ENCODE results near the gene BORCS6. TPM values are rescaled to one million over a fixed set of nuclear protein-coding genes. Genes with fewer than 3 reads are reported as not detected.

BORCS6 gene
- total RNA-seq, 1 donor from 2014 or later = 6.3 TPM

DNA sequence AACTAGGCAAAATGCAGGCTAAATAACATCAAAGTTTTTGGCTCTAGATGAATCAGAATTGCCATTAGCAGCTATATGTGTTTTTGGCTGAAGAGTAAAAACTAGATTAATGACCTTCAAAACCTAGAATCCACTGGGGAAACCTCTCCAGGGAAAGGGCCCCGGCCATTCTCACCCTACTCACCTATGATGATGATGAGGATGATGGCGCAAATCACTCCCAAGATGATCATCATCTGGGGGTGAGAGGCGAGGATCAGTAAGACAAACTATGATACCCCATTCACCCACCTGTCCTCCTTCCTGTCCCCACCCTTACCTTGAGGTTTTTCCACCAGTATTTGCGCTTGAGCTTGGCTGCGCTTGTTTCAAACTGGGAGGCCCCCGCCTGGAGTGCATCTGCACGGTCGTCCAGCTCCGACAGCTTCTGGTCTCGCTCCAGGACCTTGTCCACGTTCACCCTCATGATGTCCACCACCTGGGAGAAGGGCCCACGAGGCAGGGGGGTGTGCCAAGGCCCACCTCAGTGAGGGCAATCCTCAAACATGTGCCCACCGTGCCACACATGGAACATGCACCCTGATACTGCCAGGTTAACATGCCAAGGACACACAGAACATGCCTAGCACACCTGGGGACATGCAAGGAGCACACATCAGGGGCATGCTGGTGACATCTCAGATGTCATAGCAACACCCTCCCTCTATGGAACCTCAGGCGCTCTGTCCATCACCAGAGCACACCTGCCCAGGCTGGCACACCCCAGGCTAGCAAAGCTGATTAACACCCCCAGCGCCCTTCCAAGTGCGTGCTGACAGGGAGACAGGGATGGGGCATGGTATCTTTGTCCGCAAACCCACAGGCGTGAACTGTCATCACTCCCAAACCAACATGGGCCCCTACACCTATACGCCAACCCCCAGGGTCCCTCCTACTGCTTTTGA, 28.4 kb downstream of the BORCS6 start:
- intact Hi-C loops (cut with micrococcal nuclease) = no loop called here
- no peak for DNase-seq (ENCODE audit: low spot score)
- Mint-ChIP-seq H3K27me3 (ENCODE audit: insufficient read depth) (no peaks in the 10 kb centered on the region), H3K9me3 (no peaks in the 10 kb centered on the region), H3K4me3 (peak overlapping the region; percentile 87), H3K36me3 (ENCODE audit: low read depth) (peaks cover 27% of the 10 kb centered on the region), H3K27ac (peak overlapping the region; percentile 77), H3K4me1 (ENCODE audit: low read depth) (peaks cover 56% of the 10 kb centered on the region)

DNA sequence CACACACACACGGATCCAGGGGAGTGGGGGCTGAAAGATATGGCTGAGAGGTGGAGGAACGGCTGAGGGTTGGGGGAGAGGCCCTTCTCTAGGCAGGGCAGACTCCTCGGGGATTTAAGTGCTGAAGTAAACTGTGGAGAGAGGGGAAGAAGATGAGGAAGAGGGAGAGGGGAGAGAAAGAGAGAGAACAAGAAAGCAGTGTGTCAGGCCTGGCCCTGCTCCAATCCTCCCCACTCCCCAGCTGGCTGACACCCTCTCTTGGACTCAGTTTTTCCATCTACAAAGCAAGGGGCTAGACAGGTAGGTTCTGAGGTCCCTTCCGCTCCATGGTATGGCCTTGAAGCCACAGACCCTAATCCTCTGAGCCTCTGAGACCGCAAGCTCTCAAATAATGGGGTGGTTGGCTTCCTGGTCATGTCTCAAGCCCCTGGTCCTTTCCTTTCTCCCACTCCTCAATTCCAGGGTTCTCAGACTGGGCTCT, 29.2 kb downstream of the BORCS6 start:
- peak overlapping the region; percentile 77 for H3K27ac Mint-ChIP-seq
- H3K36me3 Mint-ChIP-seq (ENCODE audit: low read depth) = peaks cover 27% of the 10 kb centered on the region
- intact Hi-C loops (cut with micrococcal nuclease) = no loop called here
- H3K9me3 Mint-ChIP-seq = no peaks in the 10 kb centered on the region
- DNase-seq (ENCODE audit: low spot score) = no peak
- peak overlapping the region; percentile 87 for H3K4me3 Mint-ChIP-seq
- no peaks in the 10 kb centered on the region for H3K27me3 Mint-ChIP-seq (ENCODE audit: insufficient read depth)
- H3K4me1 Mint-ChIP-seq (ENCODE audit: low read depth) = peaks cover 56% of the 10 kb centered on the region

DNA sequence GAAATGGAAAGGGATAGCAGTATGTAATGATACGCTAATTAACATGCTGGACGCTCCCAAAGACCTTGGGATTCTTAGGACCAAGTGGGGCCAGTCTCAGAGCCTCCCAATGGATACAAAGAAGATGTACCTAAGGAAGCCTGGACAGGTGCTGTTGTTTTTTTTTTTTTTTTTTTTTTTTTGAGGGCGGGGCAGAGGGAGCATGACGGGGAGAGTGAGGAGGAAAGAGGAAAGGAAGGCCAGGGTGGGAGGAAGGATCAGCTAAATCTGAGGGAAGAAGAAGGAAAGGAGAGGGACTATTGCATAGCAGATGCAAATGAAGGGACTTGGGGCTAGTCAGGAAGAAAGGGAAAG, 29.8 kb downstream of the BORCS6 start:
- intact Hi-C loops (cut with micrococcal nuclease) = no loop called here
- Mint-ChIP-seq H3K27ac (peak overlapping the region; percentile 77), H3K27me3 (ENCODE audit: insufficient read depth) (no peaks in the 10 kb centered on the region), H3K36me3 (ENCODE audit: low read depth) (peaks cover 27% of the 10 kb centered on the region), H3K9me3 (no peaks in the 10 kb centered on the region), H3K4me3 (peak overlapping the region; percentile 87), H3K4me1 (ENCODE audit: low read depth) (peaks cover 55% of the 10 kb centered on the region)
- no peak for DNase-seq (ENCODE audit: low spot score)

DNA sequence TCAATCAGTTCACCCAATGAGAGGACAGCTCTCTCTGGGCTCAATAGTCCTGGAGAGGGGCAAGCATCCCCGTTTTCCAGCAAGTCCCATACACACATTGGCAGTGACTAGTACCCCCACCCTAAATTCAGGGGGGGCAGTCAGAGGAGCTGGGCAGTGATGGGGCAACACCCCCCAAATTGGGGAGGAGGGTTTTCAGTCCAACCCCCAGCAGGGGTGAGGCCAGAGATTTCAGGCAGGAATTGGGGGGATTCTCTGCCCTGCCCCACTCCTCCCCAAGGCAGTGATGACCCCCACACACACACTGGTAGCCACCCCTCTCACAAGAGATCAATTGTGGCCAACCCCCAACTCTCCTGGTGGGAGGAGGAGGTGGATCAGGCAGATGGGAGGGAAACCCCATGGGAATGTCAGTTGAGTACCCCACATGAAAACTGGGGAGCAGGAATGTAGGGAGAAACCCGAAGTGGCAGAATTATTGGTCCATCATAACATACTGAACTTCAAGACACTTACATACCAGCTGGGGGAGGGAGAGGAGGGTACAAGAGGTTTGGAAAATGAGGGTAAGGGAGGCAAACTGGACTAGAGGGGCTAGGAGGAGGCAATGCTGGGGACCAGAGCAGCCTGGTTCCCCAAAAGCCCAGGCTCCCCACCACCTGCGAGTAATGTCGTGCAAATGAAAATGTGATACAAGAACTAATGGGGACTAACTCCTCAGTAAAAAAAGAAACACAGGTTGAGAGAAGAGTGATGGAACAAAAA, 30.3 kb downstream of the BORCS6 start:
- H3K9me3 Mint-ChIP-seq = no peaks in the 10 kb centered on the region
- peak overlapping the region; percentile 33 for H3K27ac Mint-ChIP-seq
- H3K4me1 Mint-ChIP-seq (ENCODE audit: low read depth) = peaks cover 50% of the 10 kb centered on the region
- no peaks in the 10 kb centered on the region for H3K27me3 Mint-ChIP-seq (ENCODE audit: insufficient read depth)
- DNase-seq (ENCODE audit: low spot score) = no peak
- H3K36me3 Mint-ChIP-seq (ENCODE audit: low read depth) = peaks cover 27% of the 10 kb centered on the region
- intact Hi-C loops (cut with micrococcal nuclease) = loop anchor here (2.0 to 10.0 kb wide), 4 partner anchors 65 to 1145 kb away; partner anchors contain the start of genes MPDU1, RNASEK, TP53 and WRAP53
- peak overlapping the region; percentile 74 for H3K4me3 Mint-ChIP-seq

DNA sequence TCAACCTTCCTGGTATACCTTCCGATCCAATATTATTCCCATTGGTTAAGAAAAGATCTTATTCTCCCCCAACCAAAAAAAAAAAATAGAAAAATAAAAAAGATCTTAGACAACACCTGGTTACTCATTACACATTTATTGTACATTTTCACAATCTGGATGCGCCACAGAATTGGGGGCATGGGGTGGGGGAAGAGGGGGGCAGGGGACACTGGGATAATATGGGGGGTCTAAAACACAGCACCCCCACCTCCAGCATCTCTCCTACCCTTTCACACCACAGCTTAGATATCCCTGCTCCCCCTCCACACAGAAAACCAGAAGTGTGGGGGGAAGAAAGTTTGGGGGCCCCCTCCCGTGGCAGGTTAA, 31.0 kb downstream of the BORCS6 start:
- Mint-ChIP-seq H3K27me3 (ENCODE audit: insufficient read depth) (no peaks in the 10 kb centered on the region), H3K27ac (peak overlapping the region; percentile 92), H3K4me3 (peak overlapping the region; percentile 61), H3K9me3 (no peaks in the 10 kb centered on the region), H3K4me1 (ENCODE audit: low read depth) (peaks cover 47% of the 10 kb centered on the region), H3K36me3 (ENCODE audit: low read depth) (peaks cover 27% of the 10 kb centered on the region)
- no peak for DNase-seq (ENCODE audit: low spot score)
- intact Hi-C loops (cut with micrococcal nuclease) = loop anchor here (2.0 to 10.0 kb wide), 4 partner anchors 64 to 1144 kb away; partner anchors contain the start of genes MPDU1, RNASEK, TP53 and WRAP53

DNA sequence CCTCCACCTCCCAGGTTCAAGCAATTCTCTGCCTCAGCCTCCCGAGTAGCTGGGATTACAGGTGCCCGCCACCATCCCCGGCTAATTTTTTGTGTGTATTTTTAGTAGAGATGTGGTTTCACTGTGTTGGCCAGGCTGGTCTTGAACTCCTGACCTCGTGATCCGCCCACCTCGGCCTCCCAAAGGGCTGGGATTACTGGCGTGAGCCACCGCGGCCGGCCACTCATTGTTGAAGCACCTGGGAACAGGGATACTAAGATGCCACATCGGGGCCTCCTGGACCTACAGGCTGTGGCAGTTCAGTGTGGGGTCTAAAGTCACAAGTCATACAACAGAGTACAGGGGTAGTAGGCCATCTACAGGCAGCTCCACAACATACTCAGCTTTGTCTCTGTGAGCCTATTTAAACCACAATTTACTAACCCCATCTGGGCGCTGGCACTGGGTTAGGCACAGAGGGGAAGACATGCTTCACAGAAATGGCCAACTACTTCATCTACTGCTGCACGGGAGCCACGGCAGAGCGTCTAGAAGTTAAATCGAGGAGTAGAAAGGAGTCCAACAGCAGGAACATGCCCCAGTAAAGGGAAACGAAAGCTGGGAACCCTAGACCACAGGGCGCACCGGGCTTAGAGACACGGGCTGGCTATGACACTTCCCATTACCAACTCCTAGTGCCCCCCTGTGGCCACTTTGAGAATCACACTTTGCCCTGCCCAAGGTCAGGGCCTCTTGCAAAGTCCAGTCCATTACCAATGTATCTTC, 31.5 kb downstream of the BORCS6 start:
- Mint-ChIP-seq H3K4me1 (ENCODE audit: low read depth) (peaks cover 47% of the 10 kb centered on the region), H3K4me3 (peak overlapping the region; percentile 61)
- intact Hi-C loops (cut with micrococcal nuclease) = loop anchor here (2.0 to 10.0 kb wide), 4 partner anchors 64 to 1144 kb away; partner anchors contain the start of genes MPDU1, RNASEK, TP53 and WRAP53

DNA sequence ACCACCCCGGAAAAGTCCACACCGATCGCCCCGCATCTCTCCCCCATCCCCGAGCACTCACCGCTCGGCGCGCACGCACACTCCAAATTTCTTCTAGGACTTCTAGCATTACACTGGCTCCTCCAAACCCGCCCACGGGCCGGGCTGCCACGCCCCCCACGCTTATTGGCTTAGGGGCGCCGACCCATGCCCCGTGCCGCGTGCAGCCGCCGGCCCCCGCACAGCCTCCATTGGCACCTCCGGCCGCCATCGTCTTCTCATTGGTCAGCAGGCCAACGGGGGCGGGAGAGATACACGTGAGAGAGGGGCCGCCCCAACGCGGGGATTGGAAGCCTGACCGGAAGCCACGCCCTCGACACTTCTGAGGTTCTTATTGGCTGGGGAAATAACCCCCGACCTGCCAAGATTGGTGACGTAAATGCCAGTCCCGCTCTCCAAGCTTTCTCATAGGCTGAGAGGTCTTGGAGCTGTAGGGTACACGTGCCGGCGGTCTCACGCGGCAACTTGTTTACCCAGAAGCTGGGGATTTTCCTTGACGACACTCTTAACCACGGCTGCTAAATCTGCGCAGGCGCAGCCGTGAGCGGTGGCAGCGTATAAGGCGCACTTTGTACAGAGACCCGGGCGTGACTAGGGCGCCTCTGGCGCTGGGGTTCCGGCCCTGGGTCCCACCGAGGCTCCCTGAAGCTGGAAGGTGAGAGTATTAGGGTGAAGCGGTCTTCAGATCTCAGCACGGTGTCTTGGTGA, 33.6 kb downstream of the BORCS6 start:
- Mint-ChIP-seq H3K4me1 (ENCODE audit: low read depth) (peaks cover 56% of the 10 kb centered on the region), H3K27me3 (ENCODE audit: insufficient read depth) (no peaks in the 10 kb centered on the region), H3K9me3 (no peaks in the 10 kb centered on the region), H3K4me3 (no peak overlapping the region), H3K36me3 (ENCODE audit: low read depth) (peaks cover 23% of the 10 kb centered on the region), H3K27ac (no peak overlapping the region)
- intact Hi-C loops (cut with micrococcal nuclease) = loop anchor here (1.0 to 10.0 kb wide), 13 partner anchors 8 to 1142 kb away; partner anchors contain the start of genes CNTROB, MPDU1, PFAS and RNASEK
- peak; percentile 100 for DNase-seq (ENCODE audit: low spot score)

More for the DNA sequence above, 31.5 kb downstream of the BORCS6 start:
- DNase-seq (ENCODE audit: low spot score) = peak; percentile 84
- Mint-ChIP-seq H3K36me3 (ENCODE audit: low read depth) (peaks cover 27% of the 10 kb centered on the region), H3K9me3 (no peaks in the 10 kb centered on the region), H3K27ac (peak overlapping the region; percentile 92), H3K27me3 (ENCODE audit: insufficient read depth) (no peaks in the 10 kb centered on the region)

DNA sequence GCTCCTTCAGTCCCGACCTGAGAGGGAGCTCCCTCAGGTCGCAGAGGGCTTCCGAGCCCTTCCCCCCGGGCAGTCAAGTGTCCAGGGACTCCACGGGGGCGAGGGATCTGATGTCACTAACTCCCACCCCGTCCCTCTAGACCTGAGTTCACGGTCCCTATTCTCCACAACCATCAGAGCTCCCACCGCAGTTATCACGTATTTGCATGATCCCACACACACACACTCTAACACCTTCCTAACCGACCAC, 34.1 kb downstream of the BORCS6 start:
- Mint-ChIP-seq H3K9me3 (no peaks in the 10 kb centered on the region), H3K4me1 (ENCODE audit: low read depth) (peaks cover 53% of the 10 kb centered on the region)
- intact Hi-C loops (cut with micrococcal nuclease) = loop anchor here (1.0 to 10.0 kb wide), 13 partner anchors 8 to 1141 kb away; partner anchors contain the start of genes CNTROB, MPDU1, PFAS and RNASEK

DNA sequence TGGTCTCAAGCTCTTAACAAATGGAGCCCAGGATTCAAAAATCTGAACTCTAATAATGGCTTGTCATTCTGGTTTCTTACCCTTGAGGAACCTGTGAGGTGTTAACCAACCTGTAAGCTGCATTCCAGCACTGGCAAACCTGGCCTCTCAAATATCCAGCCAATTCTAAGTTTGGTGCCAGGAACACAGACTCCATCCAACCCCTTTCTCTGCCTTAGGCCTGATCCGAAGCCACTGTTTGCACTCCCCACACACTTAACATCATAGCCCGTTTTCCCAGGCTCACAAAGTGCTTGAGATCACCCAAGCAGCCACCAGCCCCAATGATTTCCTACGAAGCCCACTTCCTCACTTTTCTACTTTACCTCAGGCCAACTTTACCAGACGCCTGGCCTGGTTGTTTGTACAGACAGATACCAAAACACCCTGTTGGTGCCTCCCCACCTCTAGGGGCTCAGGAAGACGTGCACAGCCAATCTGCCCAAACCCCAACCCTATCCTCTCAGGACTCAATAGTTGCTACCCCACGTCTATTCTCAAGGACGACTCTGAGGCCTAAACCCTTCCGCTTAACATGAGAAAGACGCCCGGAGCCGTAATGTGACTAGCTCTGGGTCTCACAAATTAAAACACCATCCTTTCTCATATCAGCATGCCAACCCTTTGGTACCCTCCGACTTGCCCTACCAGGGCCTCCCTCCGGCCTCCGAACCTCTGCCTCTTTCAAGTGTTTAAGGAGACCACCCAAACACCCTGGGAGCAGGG, 34.6 kb downstream of the BORCS6 start:
- Mint-ChIP-seq H3K36me3 (ENCODE audit: low read depth) (peaks cover 16% of the 10 kb centered on the region), H3K4me1 (ENCODE audit: low read depth) (peaks cover 53% of the 10 kb centered on the region), H3K4me3 (no peak overlapping the region), H3K9me3 (no peaks in the 10 kb centered on the region), H3K27me3 (ENCODE audit: insufficient read depth) (no peaks in the 10 kb centered on the region), H3K27ac (no peak overlapping the region)
- intact Hi-C loops (cut with micrococcal nuclease) = loop anchor here (10.0 kb wide), 3 partner anchors 471 to 1141 kb away; partner anchors contain the start of genes MPDU1, RNASEK, TP53 and WRAP53
- no peak for DNase-seq (ENCODE audit: low spot score)

More for the DNA sequence above, 34.1 kb downstream of the BORCS6 start:
- Mint-ChIP-seq H3K4me3 (no peak overlapping the region), H3K27ac (no peak overlapping the region), H3K27me3 (ENCODE audit: insufficient read depth) (no peaks in the 10 kb centered on the region), H3K36me3 (ENCODE audit: low read depth) (peaks cover 19% of the 10 kb centered on the region)
- no peak for DNase-seq (ENCODE audit: low spot score)

DNA sequence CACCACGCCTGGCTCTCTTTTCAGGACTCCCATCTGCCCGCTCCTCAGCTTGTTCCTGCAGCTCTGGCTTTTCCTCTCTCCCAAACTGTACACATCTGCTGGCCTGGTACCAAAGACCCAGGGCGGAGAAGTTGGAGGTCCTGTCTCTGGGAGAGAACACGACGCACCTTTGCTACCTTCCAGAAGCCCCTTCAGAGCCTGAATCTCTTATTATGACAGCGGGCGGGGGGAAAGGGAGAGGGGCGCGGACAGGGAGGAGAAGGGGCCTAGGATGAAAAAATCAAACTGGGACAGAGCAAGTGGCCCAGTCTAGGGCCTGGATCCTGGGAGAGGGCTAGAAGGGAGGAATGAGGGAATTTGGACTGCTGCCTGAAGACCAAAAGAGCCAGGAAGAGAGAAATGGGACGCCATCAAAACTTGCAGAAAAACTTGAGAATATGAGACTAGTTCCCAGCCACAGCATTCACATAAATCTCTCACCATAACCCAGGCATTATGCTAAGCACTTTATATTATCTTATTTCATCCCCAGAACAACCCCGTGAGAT, 35.3 kb downstream of the BORCS6 start:
- H3K36me3 Mint-ChIP-seq (ENCODE audit: low read depth) = peaks cover 11% of the 10 kb centered on the region
- no peak for DNase-seq (ENCODE audit: low spot score)
- no peaks in the 10 kb centered on the region for H3K9me3 Mint-ChIP-seq
- no peak overlapping the region for H3K27ac Mint-ChIP-seq
- H3K4me3 Mint-ChIP-seq = no peak overlapping the region
- no peaks in the 10 kb centered on the region for H3K27me3 Mint-ChIP-seq (ENCODE audit: insufficient read depth)
- intact Hi-C loops (cut with micrococcal nuclease) = loop anchor here (5.0 to 10.0 kb wide), 4 partner anchors 267 to 1140 kb away; partner anchors contain the start of genes CHD3, MPDU1, RNASEK and TP53
- H3K4me1 Mint-ChIP-seq (ENCODE audit: low read depth) = peaks cover 49% of the 10 kb centered on the region

Data from activated T-helper 1 cell treated with anti-CD3 and anti-CD28 coated beads, Interleukin-12 subunit alpha, Interleukin-12 subunit beta, Interleukin-2, Interleukin-4 antibody, amounts not matched to agents 30 ng/mL and 10 ng/mL and 1 ng/mL, durations not matched to agents 14 hours and 24 hours and 36 hours (primary cell).